Measurements from ENCODE around the gene INPPL1.

DNA sequence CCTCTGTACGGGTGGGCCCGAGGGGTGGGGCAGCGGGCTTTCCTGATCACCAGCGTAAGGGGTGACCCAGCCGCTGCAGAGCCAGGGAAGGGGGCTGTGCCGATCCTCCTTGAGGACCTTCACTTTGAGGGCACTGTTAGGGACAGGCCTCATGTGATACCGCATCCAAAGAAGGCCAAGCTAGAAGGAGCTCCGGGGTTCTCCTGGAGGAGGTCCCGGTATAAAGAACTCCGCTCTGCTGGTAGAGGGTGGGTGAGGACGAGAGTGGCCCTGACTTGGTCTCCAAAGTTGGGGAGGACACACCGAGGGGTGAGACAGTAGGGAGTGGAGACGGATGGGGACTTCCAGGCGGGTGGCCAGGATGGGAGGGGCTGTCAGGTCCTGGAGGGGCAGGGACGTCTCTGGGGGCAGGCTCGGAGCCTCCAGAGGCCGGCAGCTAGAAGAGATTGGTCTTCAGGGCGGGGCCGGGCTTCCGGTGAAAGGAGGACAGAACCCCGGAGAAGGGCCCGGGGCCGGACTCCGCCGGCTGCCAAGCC is 14.8 kb downstream of the INPPL1 start:
- TF ChIP-seq, protein P1, sequence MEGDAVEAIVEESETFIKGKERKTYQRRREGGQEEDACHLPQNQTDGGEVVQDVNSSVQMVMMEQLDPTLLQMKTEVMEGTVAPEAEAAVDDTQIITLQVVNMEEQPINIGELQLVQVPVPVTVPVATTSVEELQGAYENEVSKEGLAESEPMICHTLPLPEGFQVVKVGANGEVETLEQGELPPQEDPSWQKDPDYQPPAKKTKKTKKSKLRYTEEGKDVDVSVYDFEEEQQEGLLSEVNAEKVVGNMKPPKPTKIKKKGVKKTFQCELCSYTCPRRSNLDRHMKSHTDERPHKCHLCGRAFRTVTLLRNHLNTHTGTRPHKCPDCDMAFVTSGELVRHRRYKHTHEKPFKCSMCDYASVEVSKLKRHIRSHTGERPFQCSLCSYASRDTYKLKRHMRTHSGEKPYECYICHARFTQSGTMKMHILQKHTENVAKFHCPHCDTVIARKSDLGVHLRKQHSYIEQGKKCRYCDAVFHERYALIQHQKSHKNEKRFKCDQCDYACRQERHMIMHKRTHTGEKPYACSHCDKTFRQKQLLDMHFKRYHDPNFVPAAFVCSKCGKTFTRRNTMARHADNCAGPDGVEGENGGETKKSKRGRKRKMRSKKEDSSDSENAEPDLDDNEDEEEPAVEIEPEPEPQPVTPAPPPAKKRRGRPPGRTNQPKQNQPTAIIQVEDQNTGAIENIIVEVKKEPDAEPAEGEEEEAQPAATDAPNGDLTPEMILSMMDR (optimal IDR thresholded peaks at IDR 0.05 in 1 of 3, IDR thresholded peaks at IDR 0.05 in 1 of 3, conservative IDR thresholded peaks at IDR 0.05 in 1 of 3; ENCODE audit: extremely low read depth in 1 of 3, insufficient read depth in 2 of 3, low read length in 3 of 3) = no peak
- TF ChIP-seq EZH2 (IDR thresholded peaks at IDR 0.05; ENCODE audit: low read length) = no peak
